Measurements from ENCODE around the gene KCNT1.

- TF ChIP-seq, protein P1, sequence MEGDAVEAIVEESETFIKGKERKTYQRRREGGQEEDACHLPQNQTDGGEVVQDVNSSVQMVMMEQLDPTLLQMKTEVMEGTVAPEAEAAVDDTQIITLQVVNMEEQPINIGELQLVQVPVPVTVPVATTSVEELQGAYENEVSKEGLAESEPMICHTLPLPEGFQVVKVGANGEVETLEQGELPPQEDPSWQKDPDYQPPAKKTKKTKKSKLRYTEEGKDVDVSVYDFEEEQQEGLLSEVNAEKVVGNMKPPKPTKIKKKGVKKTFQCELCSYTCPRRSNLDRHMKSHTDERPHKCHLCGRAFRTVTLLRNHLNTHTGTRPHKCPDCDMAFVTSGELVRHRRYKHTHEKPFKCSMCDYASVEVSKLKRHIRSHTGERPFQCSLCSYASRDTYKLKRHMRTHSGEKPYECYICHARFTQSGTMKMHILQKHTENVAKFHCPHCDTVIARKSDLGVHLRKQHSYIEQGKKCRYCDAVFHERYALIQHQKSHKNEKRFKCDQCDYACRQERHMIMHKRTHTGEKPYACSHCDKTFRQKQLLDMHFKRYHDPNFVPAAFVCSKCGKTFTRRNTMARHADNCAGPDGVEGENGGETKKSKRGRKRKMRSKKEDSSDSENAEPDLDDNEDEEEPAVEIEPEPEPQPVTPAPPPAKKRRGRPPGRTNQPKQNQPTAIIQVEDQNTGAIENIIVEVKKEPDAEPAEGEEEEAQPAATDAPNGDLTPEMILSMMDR (IDR thresholded peaks at IDR 0.05 in 2 of 3, conservative IDR thresholded peaks at IDR 0.05 in 1 of 3; ENCODE audit: control insufficient read depth in 2 of 3, extremely low read depth in 1 of 3, insufficient read depth in 1 of 3, low read depth in 3 of 3, low read length in 3 of 3): no peak
- TF ChIP-seq CREM (IDR thresholded peaks at IDR 0.05; ENCODE audit: low read depth): no peak
Observed at GRCh38 chr9:135684691-135685090, 17.3 kb upstream of the KCNT1 start.

All from GM12878 (cell line).